HFFc6 (cell line): ENCODE measurements around the gene BCAS4. TPM values are rescaled to one million over a fixed set of nuclear protein-coding genes. Genes with fewer than 3 reads are reported as not detected.

ENCODE experiments used
- DNase-seq: peaks from one replicate; pipeline ENCODE4 v3.0.0-alpha.2; 2018
- H3K27ac Mint-ChIP-seq: 2 replicates; pipeline ENCODE4 v1.8.0; 2020; ENCODE audit warnings: mild to moderate bottlenecking, mixed read lengths
- H3K27me3 Mint-ChIP-seq: 2 replicates; pipeline ENCODE4 v1.8.0; 2021; ENCODE audit warnings: mild to moderate bottlenecking, moderate library complexity, mixed read lengths; ENCODE audit not compliant: insufficient read depth
- H3K36me3 Mint-ChIP-seq: 2 replicates; pipeline ENCODE4 v1.8.0; 2021; ENCODE audit warnings: low read depth, mixed read lengths
- H3K4me1 Mint-ChIP-seq: 2 replicates; pipeline ENCODE4 v1.8.0; 2020; ENCODE audit warnings: low read depth, mixed read lengths
- H3K4me3 Mint-ChIP-seq: 2 replicates; pipeline ENCODE4 v1.8.0; 2020; ENCODE audit warnings: mild to moderate bottlenecking, moderate library complexity, mixed read lengths
- H3K9me3 Mint-ChIP-seq: 2 replicates; pipeline ENCODE4 v1.8.0; 2020; ENCODE audit warnings: mild to moderate bottlenecking, mixed read lengths
- total RNA-seq, 6 experiments: library from RNA; stranded (reverse); fragmentation: NEBNext Ultra II Directional; extraction: Animal tissue kit (Norgen Biotek cat#: 25700); gene quantifications; 2 replicates in 1 of 6; 3 replicates in 5 of 6; pipeline ENCODE4 v1.2.3, GENCODE V29; 2021
- TF ChIP-seq, protein P1 (sequence below): fragments of 200-600 bp; sonication (generic); IDR thresholded peaks from 2 replicates; pipeline ENCODE4 v1.5.0; 2021; ENCODE audit warnings: antibody characterized with exemption, mild to moderate bottlenecking

BCAS4 gene
- total RNA-seq, 6 experiments from 2014 or later, result 19.8 to 23.5 (median 21.7) TPM

DNA sequence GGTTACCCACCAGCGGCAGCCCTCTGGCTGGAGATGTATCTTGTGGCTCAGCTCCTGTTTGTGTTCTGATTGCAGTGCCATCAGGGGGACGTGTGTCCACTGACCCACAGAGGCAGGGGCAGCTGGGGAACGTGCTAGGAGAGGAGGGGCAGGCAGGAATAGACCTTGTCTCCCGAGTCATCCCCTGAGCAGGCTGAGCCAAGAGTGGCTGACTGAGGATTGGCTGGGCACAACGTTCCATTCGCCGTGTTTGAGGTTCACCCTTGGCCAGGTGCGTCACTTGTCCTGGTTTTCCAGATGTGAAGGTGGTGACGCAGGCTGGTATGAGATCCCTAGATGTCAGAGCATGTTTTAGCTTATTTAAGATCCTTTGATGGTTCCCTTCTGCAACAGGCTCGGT is 78.7 kb downstream of the BCAS4 start:
- H3K9me3 Mint-ChIP-seq, result no peaks in the 10 kb centered on the region
- DNase-seq, result no peak
- H3K27ac Mint-ChIP-seq, result no peak overlapping the region
- H3K36me3 Mint-ChIP-seq, result no peaks in the 10 kb centered on the region
- H3K27me3 Mint-ChIP-seq, result no peaks in the 10 kb centered on the region; the same call in 1 of the 2 replicates
- H3K4me3 Mint-ChIP-seq, result no peak overlapping the region
- H3K4me1 Mint-ChIP-seq, result no peaks in the 10 kb centered on the region
- TF ChIP-seq, protein P1, sequence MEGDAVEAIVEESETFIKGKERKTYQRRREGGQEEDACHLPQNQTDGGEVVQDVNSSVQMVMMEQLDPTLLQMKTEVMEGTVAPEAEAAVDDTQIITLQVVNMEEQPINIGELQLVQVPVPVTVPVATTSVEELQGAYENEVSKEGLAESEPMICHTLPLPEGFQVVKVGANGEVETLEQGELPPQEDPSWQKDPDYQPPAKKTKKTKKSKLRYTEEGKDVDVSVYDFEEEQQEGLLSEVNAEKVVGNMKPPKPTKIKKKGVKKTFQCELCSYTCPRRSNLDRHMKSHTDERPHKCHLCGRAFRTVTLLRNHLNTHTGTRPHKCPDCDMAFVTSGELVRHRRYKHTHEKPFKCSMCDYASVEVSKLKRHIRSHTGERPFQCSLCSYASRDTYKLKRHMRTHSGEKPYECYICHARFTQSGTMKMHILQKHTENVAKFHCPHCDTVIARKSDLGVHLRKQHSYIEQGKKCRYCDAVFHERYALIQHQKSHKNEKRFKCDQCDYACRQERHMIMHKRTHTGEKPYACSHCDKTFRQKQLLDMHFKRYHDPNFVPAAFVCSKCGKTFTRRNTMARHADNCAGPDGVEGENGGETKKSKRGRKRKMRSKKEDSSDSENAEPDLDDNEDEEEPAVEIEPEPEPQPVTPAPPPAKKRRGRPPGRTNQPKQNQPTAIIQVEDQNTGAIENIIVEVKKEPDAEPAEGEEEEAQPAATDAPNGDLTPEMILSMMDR, result no peak

DNA sequence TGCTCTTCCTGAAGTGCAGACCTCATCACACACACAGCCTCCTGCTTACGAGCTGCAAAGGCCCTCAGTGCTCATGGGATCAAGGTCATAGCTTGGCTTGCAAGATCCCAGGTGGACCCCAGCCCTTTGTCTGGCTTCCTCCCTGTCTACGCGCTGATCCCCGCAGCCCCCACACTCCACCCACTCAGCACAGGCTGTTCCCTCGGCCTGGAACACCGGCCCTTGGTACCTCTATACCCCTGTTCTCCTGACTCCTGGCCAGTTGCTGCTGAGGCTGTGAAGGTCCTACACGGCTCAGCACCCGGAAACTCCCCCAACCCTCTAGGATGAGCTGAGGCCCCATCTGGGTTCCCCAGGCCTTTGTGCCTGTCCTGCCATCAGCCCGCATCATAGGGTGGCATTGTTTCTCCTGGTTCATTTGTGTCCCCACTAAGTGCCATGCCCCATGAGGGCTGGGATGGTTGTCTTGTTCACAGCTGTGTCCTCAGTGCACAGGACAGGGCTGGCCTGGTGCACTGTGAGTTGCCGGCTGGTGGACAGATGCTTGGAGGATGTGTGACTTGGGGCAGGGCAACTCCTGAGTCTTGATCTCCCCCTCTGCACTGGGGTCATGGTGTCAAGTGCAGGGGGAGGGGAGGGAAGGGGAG is 79.4 kb downstream of the BCAS4 start:
- Mint-ChIP-seq H3K27me3 (no peaks in the 10 kb centered on the region; the same call in 1 of the 2 replicates), H3K4me3 (no peak overlapping the region), H3K36me3 (no peaks in the 10 kb centered on the region), H3K4me1 (no peaks in the 10 kb centered on the region), H3K9me3 (no peaks in the 10 kb centered on the region), H3K27ac (no peak overlapping the region)
- DNase-seq, result no peak
- TF ChIP-seq, protein P1, result no peak

DNA sequence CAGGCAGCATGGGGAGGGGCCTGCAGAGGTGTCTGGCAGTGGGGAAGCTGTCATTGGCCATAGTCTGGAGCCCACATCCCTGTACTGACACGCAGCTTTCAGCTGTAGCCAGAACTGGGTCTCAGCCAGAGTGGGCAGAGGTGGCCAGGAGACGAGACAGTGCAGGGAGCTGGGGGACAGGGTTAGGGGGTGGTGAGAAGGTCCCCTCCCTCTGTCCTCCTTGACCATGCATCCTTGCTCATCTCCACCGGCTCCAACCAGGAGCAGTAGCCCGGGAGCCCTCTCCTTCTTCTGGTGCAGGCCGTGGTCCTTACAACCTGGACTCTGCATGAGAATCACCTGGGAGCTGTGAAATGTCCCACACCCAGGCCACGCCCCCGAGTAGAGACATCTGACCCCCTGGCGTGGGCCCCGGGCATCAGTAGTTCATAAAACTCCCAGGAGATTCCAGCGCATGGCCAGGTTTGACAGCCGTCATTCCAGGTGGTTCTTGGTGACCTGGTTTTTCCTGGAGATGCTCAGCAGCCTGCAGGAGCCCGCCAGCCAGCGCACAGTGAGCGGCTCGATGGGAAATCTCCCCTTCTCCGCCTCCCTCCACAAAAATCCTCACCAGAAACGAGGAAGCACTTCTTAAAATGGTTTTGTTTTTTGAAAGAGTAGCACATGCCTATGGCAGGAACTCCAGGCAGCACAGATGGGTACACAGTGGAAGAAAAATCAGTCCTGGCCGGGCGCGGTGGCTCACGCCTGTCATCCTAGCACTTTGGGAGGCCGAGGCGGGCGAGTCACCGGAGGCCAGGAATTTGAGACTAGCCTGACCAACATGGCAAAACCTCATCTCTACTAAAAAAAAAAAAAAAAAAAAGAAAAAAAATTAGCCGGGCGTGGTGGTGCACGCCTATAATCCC is 80.2 kb downstream of the BCAS4 start:
- H3K27ac Mint-ChIP-seq, result no peak overlapping the region
- TF ChIP-seq, protein P1, result no peak
- H3K4me3 Mint-ChIP-seq, result no peak overlapping the region
- no peaks in the 10 kb centered on the region for H3K36me3 Mint-ChIP-seq
- no peaks in the 10 kb centered on the region for H3K4me1 Mint-ChIP-seq
- no peaks in the 10 kb centered on the region for H3K9me3 Mint-ChIP-seq
- DNase-seq, result no peak
- H3K27me3 Mint-ChIP-seq, result no peaks in the 10 kb centered on the region; the same call in 1 of the 2 replicates

DNA sequence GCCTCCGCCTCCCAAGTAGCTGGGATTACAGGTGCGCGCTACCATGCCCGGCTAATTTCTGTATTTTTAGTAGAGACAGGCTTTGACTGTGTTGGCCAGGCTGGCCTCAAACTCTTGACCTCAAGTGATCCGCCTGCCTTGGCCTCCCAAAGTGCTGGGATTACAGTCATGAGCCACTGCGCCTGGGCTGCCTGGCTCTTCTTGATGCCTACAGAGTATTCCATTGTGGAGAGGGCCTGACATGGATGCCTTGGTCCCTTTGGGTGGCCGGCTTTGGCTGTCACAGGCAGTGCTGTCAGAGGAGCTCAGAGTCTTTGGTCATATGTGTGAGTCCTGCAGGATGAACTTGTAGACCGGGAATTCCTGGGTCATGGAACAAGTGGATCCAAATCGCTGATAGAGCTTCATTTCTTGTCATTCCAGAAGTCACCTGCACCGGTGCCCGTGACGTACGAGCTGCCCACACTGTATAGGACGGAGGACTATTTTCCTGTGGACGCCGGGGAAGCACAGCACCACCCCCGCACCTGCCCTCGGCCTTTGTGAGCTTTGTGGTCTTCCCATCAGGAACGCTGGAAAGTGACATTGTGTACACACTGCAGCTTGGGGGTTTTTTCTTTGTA is 81.3 kb downstream of the BCAS4 start:
- Mint-ChIP-seq H3K36me3 (no peaks in the 10 kb centered on the region), H3K27ac (no peak overlapping the region), H3K4me1 (no peaks in the 10 kb centered on the region), H3K9me3 (no peaks in the 10 kb centered on the region), H3K4me3 (no peak overlapping the region), H3K27me3 (no peaks in the 10 kb centered on the region; the same call in 1 of the 2 replicates)
- TF ChIP-seq, protein P1, result no peak
- no peak for DNase-seq

DNA sequence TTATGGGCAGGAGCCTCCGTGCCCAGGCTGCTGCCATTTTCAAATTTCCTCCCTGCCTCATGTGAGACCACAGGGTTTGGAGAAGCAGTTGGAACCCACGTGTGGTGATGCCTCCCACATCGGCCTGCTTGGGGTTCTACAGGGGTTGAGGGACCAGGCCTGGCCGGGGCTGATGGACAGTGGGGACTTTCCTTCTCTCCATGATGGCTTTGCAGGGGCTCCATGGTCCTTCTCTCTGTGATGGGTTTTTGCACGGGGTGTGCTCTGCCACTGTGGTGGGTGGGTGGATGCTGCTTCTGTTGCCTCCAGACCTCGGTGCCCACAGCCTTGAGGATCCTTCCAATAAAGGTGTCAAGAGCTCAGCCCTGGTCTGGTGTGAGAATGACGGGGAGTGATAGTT is 82.0 kb downstream of the BCAS4 start:
- DNase-seq, result no peak
- TF ChIP-seq, protein P1, result no peak
- H3K36me3 Mint-ChIP-seq, result no peaks in the 10 kb centered on the region
- no peak overlapping the region for H3K4me3 Mint-ChIP-seq
- no peaks in the 10 kb centered on the region; the same call in 1 of the 2 replicates for H3K27me3 Mint-ChIP-seq
- no peaks in the 10 kb centered on the region for H3K4me1 Mint-ChIP-seq
- H3K9me3 Mint-ChIP-seq, result no peaks in the 10 kb centered on the region
- H3K27ac Mint-ChIP-seq, result no peak overlapping the region
